Activated T-cell treated with anti-CD3 and anti-CD28 coated beads, Interleukin-2, amount 50 U/mL, for 72 hours (primary cell): Measurements from ENCODE around the gene PHGDH. TPM values are rescaled to one million over a fixed set of nuclear protein-coding genes. Genes with fewer than 3 reads are reported as not detected.

Experiments used
- ATAC-seq, 2 donors: fragments of 150-1000 bp; cut with Tn5 transposase; replicated peaks in 1 of 2; 2 replicates each; pipeline ENCODE4 v1.10.0; 2021; ENCODE audit warnings: moderate library complexity in 2 of 2, mild to moderate bottlenecking in 1 of 2
- DNase-seq, 2 donors: peaks; one replicate each; pipeline ENCODE4 v3.0.0; 2021 to 2022; ENCODE audit warnings: mixed read lengths in 1 of 2
- H3K27ac Mint-ChIP-seq: one replicate; pipeline ENCODE4 v1.8.0; 2022; ENCODE audit warnings: mild to moderate bottlenecking, moderate library complexity, mixed read lengths
- H3K27me3 Mint-ChIP-seq: one replicate; pipeline ENCODE4 v1.8.0; 2022; ENCODE audit warnings: low read depth, mixed read lengths
- H3K36me3 Mint-ChIP-seq, 2 donors: one replicate each; pipeline ENCODE4 v1.8.0; 2022; ENCODE audit warnings: mixed read lengths in 2 of 2, mild to moderate bottlenecking in 1 of 2; ENCODE audit not compliant: insufficient read depth in 2 of 2
- H3K4me1 Mint-ChIP-seq: one replicate; pipeline ENCODE4 v1.8.0; 2022; ENCODE audit warnings: low read depth, mixed read lengths
- H3K4me3 Mint-ChIP-seq, 2 donors: one replicate each; pipeline ENCODE4 v1.8.0; 2022; ENCODE audit warnings: mild to moderate bottlenecking in 2 of 2, mixed read lengths in 2 of 2, moderate library complexity in 2 of 2
- H3K9me3 Mint-ChIP-seq, 2 donors: one replicate each; pipeline ENCODE4 v1.8.0; 2022; ENCODE audit warnings: mixed read lengths in 2 of 2
- total RNA-seq, 2 donors: library from RNA; stranded (reverse); gene quantifications; one replicate each; pipeline ENCODE4 v1.2.3, GENCODE V29; 2022

The PHGDH gene
- total RNA-seq, 2 donors from 2014 or later = 431 to 452 TPM

- peaks cover 5 to 24% of the 10 kb centered on the region in 2 donors for H3K36me3 Mint-ChIP-seq
- no peak overlapping the region for H3K4me3 Mint-ChIP-seq
- no peak overlapping the region for H3K27ac Mint-ChIP-seq
- H3K4me1 Mint-ChIP-seq = peaks cover 15% of the 10 kb centered on the region
- ATAC-seq (no peak), DNase-seq (no peak)
- no peaks in the 10 kb centered on the region for H3K27me3 Mint-ChIP-seq
- H3K9me3 Mint-ChIP-seq = no peaks in the 10 kb centered on the region
Measured at GRCh38 chr1:119740261-119740660, 28.5 kb downstream of the PHGDH start.

- ATAC-seq = no peak
- Mint-ChIP-seq H3K4me1 (peaks cover 23% of the 10 kb centered on the region), H3K27me3 (no peaks in the 10 kb centered on the region), H3K4me3 (no peak overlapping the region), H3K27ac (no peak overlapping the region), H3K36me3 (peaks cover 4 to 20% of the 10 kb centered on the region in 2 donors), H3K9me3 (no peaks in the 10 kb centered on the region)
- DNase-seq = no peak
Measured at GRCh38 chr1:119740896-119741780, 29.4 kb downstream of the PHGDH start.

GRCh38 chr1:119742202-119742601 lies 30.5 kb downstream of the PHGDH start:
- DNase-seq (no peak), ATAC-seq (no peak)
- Mint-ChIP-seq H3K9me3 (no peaks in the 10 kb centered on the region), H3K4me1 (peaks cover 23% of the 10 kb centered on the region), H3K36me3 (peaks cover 3 to 15% of the 10 kb centered on the region in 2 donors), H3K4me3 (no peak overlapping the region), H3K27ac (no peak overlapping the region), H3K27me3 (no peaks in the 10 kb centered on the region)

GRCh38 chr1:119742677-119743076 lies 30.9 kb downstream of the PHGDH start:
- no peaks in the 10 kb centered on the region for H3K27me3 Mint-ChIP-seq
- H3K9me3 Mint-ChIP-seq = no peaks in the 10 kb centered on the region
- no peak overlapping the region for H3K4me3 Mint-ChIP-seq
- H3K27ac Mint-ChIP-seq = no peak overlapping the region
- peaks cover 1 to 15% of the 10 kb centered on the region in 2 donors for H3K36me3 Mint-ChIP-seq
- ATAC-seq = no peak
- DNase-seq = no peak
- peaks cover 23% of the 10 kb centered on the region for H3K4me1 Mint-ChIP-seq

- Mint-ChIP-seq H3K4me3 (no peak overlapping the region), H3K36me3 (peaks cover 0 to 12% of the 10 kb centered on the region in 2 donors), H3K9me3 (no peaks in the 10 kb centered on the region), H3K27ac (no peak overlapping the region), H3K4me1 (peaks cover 23% of the 10 kb centered on the region), H3K27me3 (no peaks in the 10 kb centered on the region)
- ATAC-seq (no peak), DNase-seq (no peak)
Measured at GRCh38 chr1:119743308-119743707, 31.6 kb downstream of the PHGDH start.

- ATAC-seq = peak; percentile 68 to 69
- no peak overlapping the region for H3K4me3 Mint-ChIP-seq
- H3K27ac Mint-ChIP-seq = no peak overlapping the region
- H3K27me3 Mint-ChIP-seq = no peaks in the 10 kb centered on the region
- H3K36me3 Mint-ChIP-seq = peaks cover 0 to 12% of the 10 kb centered on the region in 2 donors
- H3K9me3 Mint-ChIP-seq = no peaks in the 10 kb centered on the region
- DNase-seq = peak; percentile 48 to 58
- H3K4me1 Mint-ChIP-seq = peaks cover 23% of the 10 kb centered on the region
Measured at GRCh38 chr1:119743776-119744597, 32.3 kb downstream of the PHGDH start.

- ATAC-seq = no peak
- Mint-ChIP-seq H3K4me1 (peaks cover 23% of the 10 kb centered on the region), H3K27me3 (no peaks in the 10 kb centered on the region), H3K9me3 (no peaks in the 10 kb centered on the region), H3K36me3 (peaks cover 0 to 12% of the 10 kb centered on the region in 2 donors), H3K4me3 (no peak overlapping the region), H3K27ac (no peak overlapping the region)
- DNase-seq = no peak
Measured at GRCh38 chr1:119744598-119744942, 32.8 kb downstream of the PHGDH start.

- H3K9me3 Mint-ChIP-seq = no peaks in the 10 kb centered on the region
- H3K4me1 Mint-ChIP-seq = peaks cover 23% of the 10 kb centered on the region
- DNase-seq = no peak
- H3K27me3 Mint-ChIP-seq = peaks cover under 1% of the 10 kb centered on the region
- no peak overlapping the region for H3K27ac Mint-ChIP-seq
- H3K36me3 Mint-ChIP-seq = peaks cover 0 to 9% of the 10 kb centered on the region in 2 donors
- no peak for ATAC-seq
- no peak overlapping the region for H3K4me3 Mint-ChIP-seq
Measured at GRCh38 chr1:119745034-119745433, 33.3 kb downstream of the PHGDH start.

GRCh38 chr1:119747451-119747850 lies 35.7 kb downstream of the PHGDH start:
- Mint-ChIP-seq H3K27ac (no peak overlapping the region), H3K9me3 (no peaks in the 10 kb centered on the region), H3K4me3 (no peak overlapping the region), H3K36me3 (peaks cover 0 to 6% of the 10 kb centered on the region in 2 donors), H3K27me3 (peaks cover 8% of the 10 kb centered on the region), H3K4me1 (peaks cover 23% of the 10 kb centered on the region)
- ATAC-seq (no peak), DNase-seq (no peak)

- DNase-seq (no peak), ATAC-seq (no peak)
- peaks cover 23% of the 10 kb centered on the region for H3K4me1 Mint-ChIP-seq
- no peak overlapping the region for H3K4me3 Mint-ChIP-seq
- peaks cover 0 to 6% of the 10 kb centered on the region in 2 donors for H3K36me3 Mint-ChIP-seq
- no peaks in the 10 kb centered on the region for H3K9me3 Mint-ChIP-seq
- peaks cover 8% of the 10 kb centered on the region for H3K27me3 Mint-ChIP-seq
- H3K27ac Mint-ChIP-seq = no peak overlapping the region
Measured at GRCh38 chr1:119748040-119748439, 36.3 kb downstream of the PHGDH start.

GRCh38 chr1:119752592-119752991 lies 40.9 kb downstream of the PHGDH start:
- Mint-ChIP-seq H3K9me3 (no peaks in the 10 kb centered on the region), H3K27ac (no peak overlapping the region), H3K4me1 (no peaks in the 10 kb centered on the region), H3K27me3 (peaks cover 16% of the 10 kb centered on the region), H3K4me3 (no peak overlapping the region), H3K36me3 (no peaks in the 10 kb centered on the region)
- ATAC-seq (no peak), DNase-seq (no peak)

- H3K9me3 Mint-ChIP-seq = no peaks in the 10 kb centered on the region
- no peak overlapping the region for H3K4me3 Mint-ChIP-seq
- DNase-seq (no peak), ATAC-seq (peak; percentile 23 to 58)
- no peaks in the 10 kb centered on the region for H3K4me1 Mint-ChIP-seq
- no peaks in the 10 kb centered on the region for H3K36me3 Mint-ChIP-seq
- H3K27me3 Mint-ChIP-seq = peaks cover 12% of the 10 kb centered on the region
- no peak overlapping the region for H3K27ac Mint-ChIP-seq
Measured at GRCh38 chr1:119758584-119758983, 46.9 kb downstream of the PHGDH start.

GRCh38 chr1:119762409-119762808 lies 50.7 kb downstream of the PHGDH start:
- DNase-seq = no peak
- no peak overlapping the region for H3K27ac Mint-ChIP-seq
- H3K36me3 Mint-ChIP-seq = no peaks in the 10 kb centered on the region
- no peaks in the 10 kb centered on the region for H3K9me3 Mint-ChIP-seq
- ATAC-seq = no peak
- H3K4me3 Mint-ChIP-seq = no peak overlapping the region
- peaks cover 14% of the 10 kb centered on the region for H3K27me3 Mint-ChIP-seq
- H3K4me1 Mint-ChIP-seq = no peaks in the 10 kb centered on the region
